HUDEP-2 (cell line): Measurements from ENCODE around the gene RHOB.
A peak's percentile ranks its signal among the peaks of the same experiment; 100 is the strongest.

Experiments
- DNase-seq, 76 experiments: peaks; one replicate each; lab custom pipeline; 2025; ENCODE audit not compliant: unreplicated experiment in 76 of 76; lab: John Stamatoyannopoulos, UW

The RHOB gene

DNA sequence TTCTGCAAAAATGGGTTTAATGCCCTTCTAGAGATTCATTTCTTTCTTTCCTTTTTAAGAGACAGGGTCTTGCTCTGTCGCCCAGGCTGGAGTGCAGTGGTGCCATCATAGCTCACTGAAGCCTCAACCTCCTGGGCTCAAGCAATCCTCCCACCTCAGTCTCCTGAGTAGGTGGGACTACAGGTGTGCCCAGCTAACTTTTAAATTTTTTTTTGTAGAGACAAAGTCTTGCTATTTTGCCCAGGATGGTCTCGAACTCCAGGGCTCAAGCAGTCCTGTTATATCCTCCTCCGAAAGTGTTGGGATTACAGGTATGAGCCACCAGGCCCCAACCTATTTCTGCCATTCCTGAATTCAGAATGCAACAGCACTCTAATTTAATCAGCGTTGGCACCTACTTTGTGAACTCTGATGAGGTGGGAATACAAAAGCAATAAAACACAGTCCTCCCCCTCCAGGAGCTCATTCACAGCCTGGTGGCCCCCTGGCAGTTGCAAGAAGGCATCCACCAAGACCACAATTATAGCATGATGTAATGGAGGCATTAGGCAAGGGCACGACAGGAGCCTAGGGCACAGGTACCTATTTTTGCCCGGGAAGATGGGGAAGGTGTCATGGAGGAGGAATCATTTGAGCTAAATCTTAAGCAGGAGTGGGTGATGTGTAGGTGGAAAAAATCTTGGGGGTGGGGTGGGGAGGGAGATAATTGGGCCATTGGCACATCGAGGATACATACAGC lies 5.1 kb downstream of the RHOB start:
- DNase-seq = no peak

GRCh38 chr2:20452551-20452950 lies 5.7 kb downstream of the RHOB start:
- no peak for DNase-seq

- DNase-seq = no peak
Measured at GRCh38 chr2:20453087-20453486, 6.2 kb downstream of the RHOB start.

- no peak for DNase-seq
Measured at GRCh38 chr2:20454036-20454981, 7.4 kb downstream of the RHOB start.

GRCh38 chr2:20455076-20455587 lies 8.3 kb downstream of the RHOB start:
- DNase-seq = no peak

GRCh38 chr2:20456116-20456571 lies 9.3 kb downstream of the RHOB start:
- no peak for DNase-seq

GRCh38 chr2:20456636-20457426 lies 10.0 kb downstream of the RHOB start:
- DNase-seq = no peak

GRCh38 chr2:20457661-20458630 lies 11.1 kb downstream of the RHOB start:
- no peak for DNase-seq

- DNase-seq = peak in 2 of 76 experiments; percentile 16 to 18
Measured at GRCh38 chr2:20458737-20459484, 12.0 kb downstream of the RHOB start.

DNA sequence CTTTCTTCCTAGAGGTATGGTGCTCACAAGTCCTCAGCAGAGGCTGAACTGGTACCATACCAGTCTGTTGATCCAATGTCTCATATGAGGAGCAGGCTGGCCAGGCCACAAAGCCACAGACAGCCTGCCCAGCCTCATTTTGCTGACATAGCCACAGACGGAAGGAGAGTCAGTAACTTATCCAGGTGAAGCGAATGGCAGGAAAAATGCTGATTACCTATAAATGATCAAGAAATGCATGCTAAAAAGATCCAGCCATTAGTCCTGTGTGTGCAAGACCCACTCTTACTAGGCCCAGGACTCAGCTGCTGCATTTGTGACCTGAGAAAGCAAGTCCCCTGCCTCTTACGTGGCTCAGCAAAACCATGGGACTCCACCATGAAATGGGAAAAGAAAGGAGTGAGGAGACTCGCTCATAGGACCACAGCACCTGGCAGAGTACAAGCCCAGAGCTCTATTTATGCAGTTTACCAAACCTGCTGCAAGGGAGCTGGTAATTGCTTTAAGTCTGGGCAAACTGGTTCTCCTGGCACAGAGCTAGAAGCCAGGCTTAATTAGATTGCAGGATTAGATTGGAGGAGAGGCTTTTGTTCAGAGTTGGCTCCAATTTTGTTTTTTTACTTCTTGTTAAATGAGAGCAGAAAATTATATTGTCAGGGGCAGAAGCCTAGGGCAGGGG lies 19.0 kb downstream of the RHOB start:
- no peak for DNase-seq

DNA sequence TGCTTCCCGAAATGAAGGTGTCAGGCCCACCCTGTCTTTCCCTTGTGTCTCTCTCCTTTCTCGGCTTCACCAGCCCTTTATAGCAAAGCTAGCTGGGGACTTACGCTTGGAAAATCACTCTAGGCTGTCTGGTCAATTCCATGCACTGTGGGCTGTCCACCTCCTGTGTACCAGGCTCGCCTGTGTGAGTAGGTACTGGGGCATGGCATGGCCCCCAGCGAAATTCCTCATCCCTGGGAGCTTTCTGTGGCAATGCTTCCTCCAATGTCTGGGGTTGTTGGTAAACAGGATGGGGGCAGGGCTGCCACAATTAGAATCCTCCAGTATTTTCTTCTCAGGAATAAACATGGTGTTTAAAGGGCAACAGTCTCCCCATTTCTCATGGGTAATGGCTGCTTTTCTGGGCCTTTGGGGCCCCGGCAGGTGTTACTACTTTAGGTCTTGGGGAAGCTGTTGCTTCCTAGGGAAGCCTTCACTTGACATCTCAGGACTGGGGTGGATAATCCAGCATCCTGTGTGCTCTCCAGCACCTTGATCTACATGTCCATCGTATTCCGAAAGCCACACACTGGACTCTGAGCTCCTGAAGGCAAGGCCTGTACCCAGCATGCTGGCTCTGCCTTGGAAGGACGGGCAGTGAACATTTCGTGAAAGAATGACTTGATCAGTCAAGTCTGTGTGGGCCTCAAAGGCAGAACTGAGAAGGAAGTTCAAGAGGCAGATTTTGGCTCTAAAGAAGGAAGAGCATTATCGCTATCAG lies 21.1 kb downstream of the RHOB start:
- DNase-seq = no peak

DNA sequence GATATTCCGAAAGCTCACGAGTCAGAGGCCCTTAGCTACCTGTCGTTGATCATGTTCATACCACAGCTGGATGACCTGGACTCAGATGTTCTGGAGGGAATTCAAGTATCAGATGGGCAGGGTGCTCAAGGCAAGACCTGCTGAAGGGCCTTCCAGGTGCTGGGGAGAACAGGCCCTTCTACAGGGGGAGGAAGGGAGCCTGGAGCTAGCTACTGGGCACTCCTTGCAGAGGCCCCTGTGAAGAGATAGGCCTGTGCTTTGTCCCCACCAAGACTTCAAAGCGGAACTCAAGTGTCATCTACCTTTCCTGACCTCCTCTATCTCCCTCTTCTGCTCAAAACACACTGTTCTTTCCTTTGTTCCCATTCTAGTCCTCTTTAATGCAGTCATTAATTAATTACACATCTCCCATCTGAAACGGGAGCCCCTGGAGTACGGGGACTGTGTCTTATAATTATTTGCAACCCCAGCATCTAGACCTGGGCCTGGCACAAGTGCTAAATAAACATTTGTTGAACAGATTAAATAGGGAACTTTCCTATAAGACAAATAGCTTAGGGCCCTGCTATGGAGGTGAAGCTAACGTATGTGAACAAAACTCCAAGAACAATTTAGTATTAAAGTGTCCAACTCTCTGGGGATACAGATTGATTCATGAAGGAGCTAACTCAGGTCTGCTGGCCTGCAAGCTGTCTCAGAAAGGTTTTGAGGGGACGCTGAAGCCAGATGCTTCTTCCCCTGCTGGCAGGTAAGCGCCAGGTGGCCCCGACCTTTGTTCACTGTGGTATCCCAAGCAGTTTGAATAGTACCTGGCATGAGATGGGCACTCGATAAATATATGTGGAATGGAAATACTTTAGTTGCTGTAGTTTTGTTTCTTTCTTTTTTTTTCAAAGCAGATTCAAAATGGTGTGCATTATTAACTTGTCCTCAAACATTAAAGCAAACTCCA lies 22.0 kb downstream of the RHOB start:
- DNase-seq = no peak

DNA sequence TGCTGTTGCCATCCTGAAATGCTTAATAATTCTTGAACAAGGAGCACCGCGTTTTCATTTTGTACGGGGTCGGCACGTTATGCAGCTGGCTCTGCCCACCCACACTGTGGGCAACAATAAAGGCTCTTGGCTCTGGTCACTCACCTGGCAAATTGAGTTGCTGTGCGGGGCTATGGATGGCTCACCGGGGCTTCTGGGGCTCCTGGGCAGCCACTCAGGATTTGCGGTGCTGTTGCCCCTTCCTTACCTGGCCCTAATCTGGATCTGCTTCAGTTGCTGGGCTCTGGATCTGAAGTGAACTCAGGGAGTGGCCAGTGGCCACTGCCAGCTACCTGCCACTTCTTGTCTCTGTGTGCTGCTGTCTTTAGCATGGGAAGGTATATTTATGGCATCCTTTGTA lies 22.7 kb downstream of the RHOB start:
- DNase-seq = no peak

DNA sequence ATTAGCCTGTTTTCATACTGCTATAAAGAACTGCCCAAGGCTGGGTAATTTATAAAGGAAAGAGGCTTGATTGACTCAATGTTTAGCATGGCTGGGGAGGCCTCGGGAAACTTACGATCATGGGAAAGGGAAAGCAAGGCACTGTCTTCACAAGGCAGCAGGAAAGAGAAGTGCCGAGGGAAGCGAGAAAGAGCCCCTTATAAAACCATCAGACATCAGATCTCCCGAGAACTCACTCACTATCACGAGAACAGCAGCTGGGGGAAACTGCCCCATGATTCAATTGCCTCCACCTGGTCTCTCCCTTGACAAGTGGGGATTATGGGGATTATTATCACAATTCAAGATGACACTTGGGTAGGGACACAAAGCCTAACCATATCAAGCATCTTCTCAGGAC lies 23.3 kb downstream of the RHOB start:
- no peak for DNase-seq

DNA sequence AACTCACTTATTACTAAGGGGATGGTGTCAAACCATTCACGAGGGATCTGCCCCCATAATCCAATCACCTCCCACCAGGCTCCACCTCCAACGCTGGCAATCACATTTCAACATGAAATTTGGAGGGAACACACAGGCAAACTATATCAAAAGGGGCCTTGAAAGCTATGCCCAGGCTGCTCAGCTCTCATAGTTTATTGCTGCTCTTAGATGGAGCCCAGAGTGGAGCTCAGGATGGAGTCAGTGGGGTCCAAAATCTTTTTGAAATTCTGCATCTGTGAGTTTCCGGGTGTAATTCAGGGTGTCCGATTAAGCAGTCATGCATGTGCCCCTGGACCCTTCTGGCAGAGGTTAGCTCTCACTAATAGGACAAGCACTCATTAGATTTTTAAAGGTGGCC lies 24.3 kb downstream of the RHOB start:
- no peak for DNase-seq

DNA sequence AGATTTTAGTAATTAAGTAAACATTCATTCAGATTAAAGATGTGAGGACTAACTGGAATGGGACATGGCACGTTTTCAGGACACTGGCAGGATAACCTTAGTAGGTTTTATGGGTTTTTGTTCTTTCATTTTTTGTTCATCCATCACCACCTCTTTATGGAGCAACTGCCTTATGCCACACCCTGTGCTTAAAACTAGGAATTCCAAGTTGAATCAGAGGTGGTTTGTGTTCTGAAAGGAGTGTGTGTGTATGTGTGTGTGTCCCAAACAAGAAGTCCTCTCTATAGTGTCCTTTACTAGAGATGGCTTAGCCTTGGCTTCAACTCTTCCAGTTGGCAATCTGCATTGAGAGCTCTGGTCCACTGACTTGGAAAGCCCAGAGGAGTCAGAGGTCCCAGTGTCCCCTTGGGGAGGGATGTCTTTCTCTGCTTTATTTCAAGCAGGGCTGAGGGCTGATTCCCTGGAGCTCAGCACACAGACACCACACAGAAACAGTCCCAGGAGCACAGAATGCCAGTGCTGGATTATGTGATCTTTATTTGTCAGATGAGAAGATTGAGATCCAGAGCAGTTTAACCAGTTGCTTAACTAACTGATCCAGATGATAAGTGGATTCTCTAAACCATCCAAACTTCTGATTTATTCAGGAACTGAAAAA lies 25.2 kb downstream of the RHOB start:
- DNase-seq = no peak
